Heart left ventricle (tissue), 16 donors: Measurements from ENCODE around the gene ABR. TPM values are rescaled to one million over a fixed set of nuclear protein-coding genes. Genes with fewer than 3 reads are reported as not detected.
"Not testable (repeated sequence)": the region's sequence is repeated elsewhere in the genome, so short reads cannot be mapped to it uniquely, and the experiment has no call there.

Experiments used
- ATAC-seq, 4 donors: fragments of 200-7000 bp; cut with Tn5 transposase; one replicate each; pipeline ENCODE4 v1.9.1; 2020 to 2022; ENCODE audit warnings: moderate library complexity in 4 of 4, mild to moderate bottlenecking in 3 of 4, moderate number of reproducible peaks in 1 of 4
- DNase-seq, 5 donors: peaks; one replicate each; pipeline ENCODE4 v3.0.0-alpha.2; 2020
- H3K27ac ChIP-seq, 12 donors: fragments of 200-600 bp; sonication (generic) in 4 of 12; one replicate each; pipeline versions ENCODE4 v1.5.0 to v1.8.0; 2016 to 2022; ENCODE audit warnings: mild to moderate bottlenecking in 2 of 12
- H3K27me3 ChIP-seq, 9 donors: fragments of 200-600 bp; sonication (generic) in 2 of 9; one replicate each; pipeline versions ENCODE4 v1.5.1 to v1.8.0; 2016 to 2022; ENCODE audit warnings: mild to moderate bottlenecking in 3 of 9
- H3K36me3 ChIP-seq, 9 donors: fragments of 200-600 bp; sonication (generic) in 2 of 9; one replicate each; pipeline versions ENCODE4 v1.5.0 to v1.8.0; 2018 to 2022; ENCODE audit warnings: mild to moderate bottlenecking in 2 of 9
- H3K4me1 ChIP-seq, 12 donors: fragments of 200-600 bp; sonication (generic) in 4 of 12; one replicate each; pipeline versions ENCODE4 v1.5.0 to v1.8.0; 2016 to 2022; ENCODE audit warnings: mild to moderate bottlenecking in 3 of 12
- H3K4me3 ChIP-seq, 12 donors: fragments of 200-600 bp; sonication (generic) in 4 of 12; one replicate each; pipeline versions ENCODE4 v1.5.0 to v1.8.0; 2017 to 2022; ENCODE audit warnings: mild to moderate bottlenecking in 9 of 12, moderate library complexity in 4 of 12
- H3K9me3 ChIP-seq, 12 donors: fragments of 200-600 bp; sonication (generic) in 4 of 12; one replicate each; pipeline versions ENCODE4 v1.5.0 to v1.8.0; 2016 to 2022; ENCODE audit warnings: mild to moderate bottlenecking in 1 of 12
- CTCF ChIP-seq, 12 donors: fragments of 200-600 bp; sonication (generic) in 4 of 12; IDR thresholded peaks; one replicate each; pipeline versions ENCODE4 v1.5.0 to v1.8.0; 2018 to 2022; ENCODE audit warnings: antibody characterized with exemption in 12 of 12, mild to moderate bottlenecking in 5 of 12
- POLR2A ChIP-seq, 2 donors: fragments of 450-650 bp; IDR thresholded peaks; one replicate each; pipeline ENCODE4 v1.6.1; 2017; ENCODE audit warnings: antibody characterized with exemption in 2 of 2, mild to moderate bottlenecking in 2 of 2, moderate library complexity in 2 of 2
- WGBS, 4 donors: extraction: QIAGEN DNeasy Blood & Tissue Kit in 2 of 4; methylation state at CpG; one replicate each; pipeline versions ENCODE4 v1.1.5 to v1.1.7; 2013 to 2018; 5-methylcytosine and 5-hydroxymethylcytosine counted together
- intact Hi-C, 10 donors: fragments of 100-400 bp; cut with DNase I; formaldehyde crosslinking; loops; one replicate each; pipeline versions ENCODE4 v1.11.1 to v1.14.2; 2022
- polyA plus RNA-seq, 2 donors: library from polyadenylated mRNA; stranded (reverse); fragments of 200-250 nt; gene quantifications; one replicate each; pipeline ENCODE4 v1.2.3, GENCODE V29; 2013
- total RNA-seq, 9 donors: library from RNA; depleted of rRNA in 2 of 9; stranded (reverse); fragments of >200 nt in 2 of 9; fragmentation: NEBNext Ultra II Directional in 3 of 9; extraction: Animal tissue kit (Norgen Biotek cat#: 25700) in 3 of 9; gene quantifications; one replicate each; pipeline versions ENCODE4 v1.1.0 to v1.2.4, GENCODE V29; 2016 to 2023
- donor health status: ischemic (EF 13 %, LVEDD 7.1; RV severe dilation, severe dysfunction).
- donor health status: healthy with polysubstance abuse.
- donor health status: DM: no; HTN: yes; CAD: no.
- donor health status: DM: no; HTN: no; CAD: no.
- donor health status: ischemic (EF 25% LVEDD 6.9; RV normal size, moderate dysfunction).
- donor health status: ischemic (EF 25% LVEDD 5.7; RV mildly dilated, moderate dysfunction).
- donor health status: healthy.
- donor health status: DM: yes; HTN: yes; CAD: no.
- donor health status: ischemic (EF 35%, LVEDD 5.7; RV mildly dilated, moderate dysfunction).
- donor health status: nonischemic (EF 11% LVEDD 7.7; RV severe dilation, severe dysfunction).
- donor health status: DM: yes; HTN: yes; CAD: no.
- donor health status: PGD.
- donor health status: ischemic (EF 29% LVEDD 5.4; RV normal size, mild dysfunction).
- donor health status: nonischemic (EF 23%, LVEDD 6.1; RV moderate dilation, normal function).

ABR gene
- total and polyA plus RNA-seq, 11 donors: 64.5 to 171 (median 149) TPM

DNA sequence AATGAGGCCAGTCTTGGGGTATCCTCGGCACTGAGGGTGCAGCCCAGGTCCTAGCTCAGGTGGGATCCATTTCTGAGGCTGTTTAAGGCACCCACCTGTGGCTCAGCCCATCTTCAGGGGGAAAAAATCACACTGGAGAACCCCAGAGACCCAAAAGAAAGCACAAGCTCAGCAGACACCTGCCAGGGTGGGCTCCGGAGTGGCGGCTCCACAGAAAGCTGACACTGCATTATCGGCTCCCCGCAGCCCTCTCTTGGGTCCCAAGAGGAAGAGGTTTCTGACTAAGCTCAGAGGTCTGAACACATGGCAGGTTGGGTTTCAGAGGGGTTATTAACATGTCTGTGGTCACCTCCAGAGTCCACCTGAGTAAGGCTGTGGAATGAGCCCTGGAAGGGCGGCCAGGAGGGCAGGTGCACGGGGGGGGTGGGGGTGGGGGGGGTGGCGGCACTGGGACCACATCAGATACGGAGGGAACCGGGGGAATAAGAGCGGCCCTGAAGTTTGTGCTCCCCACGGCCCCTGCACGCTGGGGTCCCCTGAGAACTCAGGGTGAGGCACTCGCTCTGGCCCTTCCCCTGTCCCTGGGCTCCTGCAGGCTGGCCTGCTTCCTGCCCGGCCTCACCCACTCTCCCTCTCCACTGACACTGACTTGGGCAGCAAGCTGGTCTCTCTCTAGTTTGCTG, 103.3 kb downstream of the ABR start:
- H3K4me3 ChIP-seq: no peak overlapping the region
- peak overlapping the region in 2 of 12 donors; percentile 49 to 88 for H3K27ac ChIP-seq
- WGBS, 4 donors: 82 to 93% (median 89%) methylated on average over 9 to 15 of the region's 15 CpGs
- H3K36me3 ChIP-seq: peaks cover 0 to 78% (median 55%) of the 10 kb centered on the region in 9 donors
- DNase-seq: peak in 1 of 5 donors; percentile 24
- H3K9me3 ChIP-seq: no peaks in the 10 kb centered on the region
- TF ChIP-seq CTCF (IDR thresholded peaks at IDR 0.05) (no peak), POLR2A (IDR thresholded peaks at IDR 0.05) (no peak)
- intact Hi-C loops: loop anchor here in 1 of 10 donors (5.0 kb wide), 1 partner anchor 36 kb away; no protein-coding TSS in a partner anchor
- H3K27me3 ChIP-seq: no peaks in the 10 kb centered on the region
- H3K4me1 ChIP-seq: peaks cover 3 to 50% (median 16%) of the 10 kb centered on the region in 12 donors
- no peak for ATAC-seq

GRCh38 chr17:1074886-1075605, 104.7 kb downstream of the ABR start:
- peaks cover 0 to 78% (median 56%) of the 10 kb centered on the region in 9 donors for H3K36me3 ChIP-seq
- DNase-seq: peak; percentile 57 to 78 (median 64)

GRCh38 chr17:1073963-1074625, 105.7 kb downstream of the ABR start:
- DNase-seq, H3K4me3 ChIP-seq, intact Hi-C loops, H3K27me3 ChIP-seq, H3K9me3 ChIP-seq, ATAC-seq: not testable (repeated sequence)
- Histone ChIP-seq H3K27ac (peak overlapping the region in 7 of 12 donors; percentile 53 to 88 (median 80)), H3K36me3 (peaks cover 0 to 78% (median 58%) of the 10 kb centered on the region in 9 donors), H3K4me1 (peaks cover 0 to 28% (median 14%) of the 10 kb centered on the region in 12 donors)
- 91 to 96% (median 94%) methylated on average over 9 to 15 of the region's 15 CpGs for WGBS, 4 donors

More at GRCh38 chr17:1074886-1075605, 104.7 kb downstream of the ABR start:
- H3K27ac ChIP-seq: peak overlapping the region in 11 of 12 donors; percentile 16 to 88 (median 70)
- intact Hi-C loops: loop anchor here in 1 of 10 donors (5.0 kb wide), 1 partner anchor 37 kb away; no protein-coding TSS in a partner anchor
- H3K9me3 ChIP-seq: no peaks in the 10 kb centered on the region
- peak; percentile 64 to 73 (median 70) for ATAC-seq
- no peak for TF ChIP-seq CTCF (IDR thresholded peaks at IDR 0.05)
- TF ChIP-seq POLR2A (IDR thresholded peaks at IDR 0.05): no peak
- no peak overlapping the region for H3K4me3 ChIP-seq
- WGBS, 4 donors: 57 to 77% (median 66%) methylated on average over 17 to 20 of the region's 20 CpGs
- peaks cover 2 to 37% (median 14%) of the 10 kb centered on the region in 12 donors for H3K4me1 ChIP-seq
- no peaks in the 10 kb centered on the region for H3K27me3 ChIP-seq

DNA sequence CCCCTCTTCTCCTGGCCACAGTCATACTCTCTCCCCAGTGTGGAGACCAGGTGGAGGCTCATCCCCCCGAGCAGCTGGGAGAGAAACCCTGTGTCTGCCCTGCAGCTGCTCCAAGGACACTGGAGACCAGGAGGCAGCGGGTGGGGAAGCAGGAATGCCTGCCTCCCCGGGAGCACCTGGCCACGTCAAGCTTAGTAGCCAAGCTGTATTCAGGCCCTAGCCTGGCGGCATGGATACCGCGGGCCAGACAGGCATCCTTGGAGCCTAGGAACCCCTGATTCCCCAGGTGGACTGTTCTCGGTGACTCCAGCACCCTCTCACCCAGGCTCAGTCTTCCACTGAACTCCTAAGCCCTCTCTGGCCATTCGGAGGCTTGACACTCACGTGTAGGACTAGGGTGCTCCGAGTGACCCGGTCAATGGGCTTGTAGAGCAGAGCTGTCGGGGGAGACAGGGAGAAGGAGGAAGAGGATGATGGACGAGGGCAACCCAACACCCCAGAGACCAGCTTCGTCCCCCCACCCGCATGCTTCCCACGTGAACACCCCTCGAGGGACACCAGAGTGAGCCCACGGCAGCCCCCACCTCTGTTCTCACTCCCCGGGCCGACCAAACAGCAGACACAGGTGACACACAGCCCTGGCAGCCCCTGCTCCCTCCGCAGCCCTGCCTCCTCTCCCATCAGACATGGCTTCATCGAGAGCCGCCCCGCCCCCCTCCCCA, 106.4 kb downstream of the ABR start:
- Histone ChIP-seq H3K36me3 (peaks cover 0 to 78% (median 60%) of the 10 kb centered on the region in 9 donors), H3K4me3 (no peak overlapping the region), H3K27ac (no peak overlapping the region), H3K27me3 (no peaks in the 10 kb centered on the region), H3K4me1 (peaks cover 0 to 21% (median 10%) of the 10 kb centered on the region in 12 donors), H3K9me3 (no peaks in the 10 kb centered on the region)
- WGBS, 4 donors: 88 to 90% (median 89%) methylated on average over 18 to 25 of the region's 25 CpGs
- intact Hi-C loops: no loop called here
- ATAC-seq (no peak), DNase-seq (peak in 2 of 5 donors; percentile 23 to 47)
- TF ChIP-seq POLR2A (IDR thresholded peaks at IDR 0.05): no peak
- no peak for TF ChIP-seq CTCF (IDR thresholded peaks at IDR 0.05)
